Upper lobe of right lung (tissue), 1 donor: ENCODE data around the gene HIF1AN. TPM values are rescaled to one million over a fixed set of nuclear protein-coding genes. Genes with fewer than 3 reads are reported as not detected.
A peak's percentile ranks its signal among the peaks of the same experiment; 100 is the strongest.

Experiments used
- ATAC-seq: fragments of 200-7000 bp; cut with Tn5 transposase; one replicate; pipeline ENCODE4 v1.9.1; 2020; ENCODE audit warnings: mild to moderate bottlenecking, moderate library complexity
- DNase-seq: peaks from one replicate; pipeline ENCODE4 v3.0.0-alpha.2; 2020
- H3K27ac ChIP-seq: fragments of 200-600 bp; one replicate; pipeline ENCODE4 v1.8.0; 2022
- H3K27me3 ChIP-seq: fragments of 200-600 bp; one replicate; pipeline ENCODE4 v1.8.0; 2022; ENCODE audit warnings: mild to moderate bottlenecking
- H3K36me3 ChIP-seq: fragments of 200-600 bp; one replicate; pipeline ENCODE4 v1.8.0; 2022
- H3K4me1 ChIP-seq: fragments of 200-600 bp; one replicate; pipeline ENCODE4 v1.8.0; 2022
- H3K4me3 ChIP-seq: fragments of 200-600 bp; one replicate; pipeline ENCODE4 v1.8.0; 2022; ENCODE audit warnings: mild to moderate bottlenecking
- H3K9me3 ChIP-seq: fragments of 200-600 bp; one replicate; pipeline ENCODE4 v1.8.0; 2022
- CTCF ChIP-seq: fragments of 200-600 bp; IDR thresholded peaks from one replicate; pipeline ENCODE4 v1.8.0; 2022; ENCODE audit warnings: antibody characterized with exemption
- intact Hi-C: fragments of 100-400 bp; cut with DNase I; formaldehyde crosslinking; loops from one replicate; pipeline ENCODE4 v1.11.0; 2022
- total RNA-seq: library from RNA; stranded (reverse); fragmentation: NEBNext Ultra II Directional; extraction: Animal tissue kit (Norgen Biotek cat#: 25700); gene quantifications from one replicate; pipeline ENCODE4 v1.2.1, GENCODE V29; 2021
- donor health status: DM: no; HTN: yes; CAD: no; lungs with severe emphysema.

HIF1AN gene
- total RNA-seq, 1 donor from 2014 or later, result 36.8 TPM

- peaks cover 25% of the 10 kb centered on the region for H3K4me1 ChIP-seq
- H3K36me3 ChIP-seq, result peaks cover 29% of the 10 kb centered on the region
- H3K4me3 ChIP-seq, result peak overlapping the region; percentile 76
- intact Hi-C loops, result no loop called here
- DNase-seq (no peak), ATAC-seq (no peak)
- no peaks in the 10 kb centered on the region for H3K27me3 ChIP-seq
- peak overlapping the region; percentile 28 for H3K27ac ChIP-seq
- no peaks in the 10 kb centered on the region for H3K9me3 ChIP-seq
- no peak for TF ChIP-seq CTCF
Observed at GRCh38 chr10:100535338-100535714, 417 bp upstream of the HIF1AN start.

GRCh38 chr10:100537475-100537874 is 1.7 kb downstream of the HIF1AN start:
- TF ChIP-seq CTCF, result no peak
- intact Hi-C loops, result no loop called here
- Histone ChIP-seq H3K36me3 (peaks cover 51% of the 10 kb centered on the region), H3K9me3 (no peaks in the 10 kb centered on the region), H3K27ac (no peak overlapping the region), H3K27me3 (no peaks in the 10 kb centered on the region), H3K4me1 (peaks cover 25% of the 10 kb centered on the region), H3K4me3 (no peak overlapping the region)
- DNase-seq, result no peak
- ATAC-seq, result no peak

- H3K27ac ChIP-seq, result no peak overlapping the region
- H3K4me1 ChIP-seq, result no peaks in the 10 kb centered on the region
- no peak overlapping the region for H3K4me3 ChIP-seq
- TF ChIP-seq CTCF, result no peak
- no peaks in the 10 kb centered on the region for H3K9me3 ChIP-seq
- peaks cover 99% of the 10 kb centered on the region for H3K36me3 ChIP-seq
- intact Hi-C loops, result no loop called here
- DNase-seq, result no peak
- H3K27me3 ChIP-seq, result no peaks in the 10 kb centered on the region
- ATAC-seq, result no peak
Observed at GRCh38 chr10:100544950-100545349, 9.2 kb downstream of the HIF1AN start.

- intact Hi-C loops, result no loop called here
- H3K36me3 ChIP-seq, result peaks cover 55% of the 10 kb centered on the region
- ATAC-seq (peak; percentile 82), DNase-seq (no peak)
- H3K4me3 ChIP-seq, result no peak overlapping the region
- no peaks in the 10 kb centered on the region for H3K9me3 ChIP-seq
- no peaks in the 10 kb centered on the region for H3K4me1 ChIP-seq
- no peak overlapping the region for H3K27ac ChIP-seq
- no peak for TF ChIP-seq CTCF
- H3K27me3 ChIP-seq, result no peaks in the 10 kb centered on the region
Observed at GRCh38 chr10:100551196-100551595, 15.5 kb downstream of the HIF1AN start.

GRCh38 chr10:100551738-100552137 is 16.0 kb downstream of the HIF1AN start:
- Histone ChIP-seq H3K9me3 (no peaks in the 10 kb centered on the region), H3K27ac (no peak overlapping the region), H3K36me3 (peaks cover 55% of the 10 kb centered on the region), H3K27me3 (no peaks in the 10 kb centered on the region), H3K4me3 (no peak overlapping the region), H3K4me1 (no peaks in the 10 kb centered on the region)
- TF ChIP-seq CTCF, result no peak
- DNase-seq (no peak), ATAC-seq (no peak)
- intact Hi-C loops, result no loop called here

- no peak for DNase-seq
- H3K4me3 ChIP-seq, result no peak overlapping the region
- H3K36me3 ChIP-seq, result peaks cover 34% of the 10 kb centered on the region
- H3K9me3 ChIP-seq, result no peaks in the 10 kb centered on the region
- no peak for ATAC-seq
- H3K4me1 ChIP-seq, result no peaks in the 10 kb centered on the region
- H3K27me3 ChIP-seq, result no peaks in the 10 kb centered on the region
- H3K27ac ChIP-seq, result no peak overlapping the region
- intact Hi-C loops, result no loop called here
- TF ChIP-seq CTCF, result no peak
Observed at GRCh38 chr10:100553929-100554328, 18.2 kb downstream of the HIF1AN start.
